Right lobe of liver (tissue), 6 donors: Measurements from ENCODE around the gene ABHD12. TPM values are rescaled to one million over a fixed set of nuclear protein-coding genes. Genes with fewer than 3 reads are reported as not detected.
"Not testable (repeated sequence)": the region's sequence is repeated elsewhere in the genome, so short reads cannot be mapped to it uniquely, and the experiment has no call there.

ENCODE experiments used
- ATAC-seq, 4 donors: fragments of 200-7000 bp; cut with Tn5 transposase; one replicate each; pipeline ENCODE4 v1.9.1; 2020; ENCODE audit warnings: mild to moderate bottlenecking in 4 of 4, moderate library complexity in 4 of 4
- DNase-seq, 3 donors: peaks; one replicate each; pipeline ENCODE4 v3.0.0-alpha.2; 2020
- H3K27ac ChIP-seq, 3 donors: fragments of 200-600 bp; one replicate each; pipeline ENCODE4 v1.8.0; 2022
- H3K27me3 ChIP-seq, 2 donors: fragments of 200-600 bp; one replicate each; pipeline ENCODE4 v1.8.0; 2022
- H3K36me3 ChIP-seq, 4 donors: fragments of 200-600 bp; sonication (generic) in 1 of 4; one replicate each; pipeline versions ENCODE4 v1.5.1 to v1.8.0; 2017 to 2022; ENCODE audit warnings: control low read depth in 1 of 4
- H3K4me1 ChIP-seq, 4 donors: fragments of 200-600 bp; sonication (generic) in 1 of 4; one replicate each; pipeline versions ENCODE4 v1.5.1 to v1.8.0; 2017 to 2022; ENCODE audit warnings: control low read depth in 1 of 4
- H3K4me3 ChIP-seq, 3 donors: fragments of 200-600 bp; one replicate each; pipeline ENCODE4 v1.8.0; 2022
- H3K9me3 ChIP-seq, 4 donors: fragments of 200-600 bp; sonication (generic) in 1 of 4; one replicate each; pipeline versions ENCODE4 v1.5.1 to v1.8.0; 2017 to 2022; ENCODE audit warnings: control low read depth in 1 of 4
- POLR2A ChIP-seq: fragments of 450-650 bp; IDR thresholded peaks from one replicate; pipeline ENCODE4 v1.6.1; 2017; ENCODE audit warnings: antibody characterized with exemption, mild to moderate bottlenecking
- WGBS: methylation state at CpG from one replicate; pipeline ENCODE4 v1.1.6; 2018; ENCODE audit warnings: low coverage, low lambda C conversion rate; ENCODE audit not compliant: insufficient coverage; ENCODE audit errors: missing lambda C conversion rate; 5-methylcytosine and 5-hydroxymethylcytosine counted together
- intact Hi-C, 2 donors: fragments of 100-400 bp; cut with DNase I; formaldehyde crosslinking; loops; one replicate each; pipeline versions ENCODE4 v1.11.2 to v1.14.1; 2022
- total RNA-seq, 6 experiments: library from RNA; depleted of rRNA in 2 of 6; stranded (reverse); fragments of >200 nt in 2 of 6; fragmentation: NEBNext Ultra II Directional in 3 of 6; extraction: Animal tissue kit (Norgen Biotek cat#: 25700) in 3 of 6; gene quantifications; one replicate each; pipeline versions ENCODE4 v1.1.0 to v1.2.4, GENCODE V29; 2016 to 2023
- TF ChIP-seq, protein P1 (sequence below), 4 donors: fragments of 200-600 bp in 3 of 4; fragments of 450-650 bp in 1 of 4; IDR thresholded peaks; one replicate each; pipeline versions ENCODE4 v1.5.1 to v1.8.0; 2016 to 2022; ENCODE audit warnings: antibody characterized with exemption in 4 of 4, mild to moderate bottlenecking in 2 of 4
- donor health status: DM: no; HTN: yes; CAD: no.
- donor health status: DM: no; HTN: no; CAD: no.
- donor health status: DM: no; HTN: no; CAD: no.
- donor health status: DM: no; HTN: yes; CAD: no.
- donor health status: DM: no; HTN: yes; CAD: no.

Gene ABHD12
- total RNA-seq, 6 experiments from 2014 or later, result 16.1 to 23.6 (median 18.7) TPM

DNA sequence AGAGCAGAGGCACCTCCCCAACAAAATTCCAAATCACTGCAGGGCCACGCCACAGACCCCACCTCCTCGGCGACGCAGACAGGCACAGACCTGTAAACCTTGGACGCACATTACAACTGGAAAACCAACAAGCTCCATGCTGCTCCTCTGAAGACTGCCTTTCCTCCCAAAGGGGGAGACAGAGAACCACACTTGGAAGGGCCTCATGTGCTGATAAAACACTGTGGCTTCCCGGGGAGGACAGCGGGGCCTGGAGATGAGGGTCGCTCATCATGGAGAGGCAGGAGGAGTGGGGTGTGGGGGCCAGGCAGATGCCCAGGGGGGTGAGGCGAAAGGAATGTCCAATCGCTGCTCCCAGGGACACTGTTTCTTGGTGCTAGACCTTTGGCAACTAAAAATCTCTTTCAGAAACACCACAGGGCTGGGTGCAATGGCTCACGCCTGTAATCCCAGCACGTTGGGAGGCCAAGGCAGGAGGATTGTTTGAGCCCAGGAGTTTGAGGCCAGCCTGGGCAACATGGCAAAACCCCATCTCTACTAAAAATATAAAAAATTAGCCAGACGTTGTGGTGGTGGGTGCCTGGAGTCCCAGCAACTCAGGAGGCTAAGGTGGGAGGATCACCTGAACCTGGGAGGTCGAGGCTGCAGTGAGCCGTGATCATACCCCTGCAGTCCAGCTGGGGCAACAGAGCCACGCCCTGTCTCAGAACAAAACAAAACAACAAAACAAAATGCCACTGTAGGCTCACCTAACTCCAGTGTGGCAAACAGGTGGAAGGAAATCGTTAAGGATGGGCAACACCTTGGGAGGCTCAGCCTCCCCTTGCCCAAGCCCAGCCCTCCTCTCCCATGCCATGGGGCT, 53.8 kb downstream of the ABHD12 start:
- WGBS, result 89% methylated on average over 9 of the region's 17 CpGs
- peak; percentile 27 to 60 (median 46) for ATAC-seq
- TF ChIP-seq, protein P1, sequence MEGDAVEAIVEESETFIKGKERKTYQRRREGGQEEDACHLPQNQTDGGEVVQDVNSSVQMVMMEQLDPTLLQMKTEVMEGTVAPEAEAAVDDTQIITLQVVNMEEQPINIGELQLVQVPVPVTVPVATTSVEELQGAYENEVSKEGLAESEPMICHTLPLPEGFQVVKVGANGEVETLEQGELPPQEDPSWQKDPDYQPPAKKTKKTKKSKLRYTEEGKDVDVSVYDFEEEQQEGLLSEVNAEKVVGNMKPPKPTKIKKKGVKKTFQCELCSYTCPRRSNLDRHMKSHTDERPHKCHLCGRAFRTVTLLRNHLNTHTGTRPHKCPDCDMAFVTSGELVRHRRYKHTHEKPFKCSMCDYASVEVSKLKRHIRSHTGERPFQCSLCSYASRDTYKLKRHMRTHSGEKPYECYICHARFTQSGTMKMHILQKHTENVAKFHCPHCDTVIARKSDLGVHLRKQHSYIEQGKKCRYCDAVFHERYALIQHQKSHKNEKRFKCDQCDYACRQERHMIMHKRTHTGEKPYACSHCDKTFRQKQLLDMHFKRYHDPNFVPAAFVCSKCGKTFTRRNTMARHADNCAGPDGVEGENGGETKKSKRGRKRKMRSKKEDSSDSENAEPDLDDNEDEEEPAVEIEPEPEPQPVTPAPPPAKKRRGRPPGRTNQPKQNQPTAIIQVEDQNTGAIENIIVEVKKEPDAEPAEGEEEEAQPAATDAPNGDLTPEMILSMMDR (IDR thresholded peaks at IDR 0.05), result peak in 3 of 4 donors; percentile 17 to 37 (median 24)
- no peak for TF ChIP-seq POLR2A
- H3K4me3 ChIP-seq, result no peak overlapping the region
- no peak overlapping the region for H3K27ac ChIP-seq
- DNase-seq, result no peak
- H3K36me3 ChIP-seq, result no peaks in the 10 kb centered on the region
- no peaks in the 10 kb centered on the region for H3K27me3 ChIP-seq
- intact Hi-C loops, result no loop called here
- H3K9me3 ChIP-seq, result no peaks in the 10 kb centered on the region
- H3K4me1 ChIP-seq, result peaks cover 0 to 21% (median 9%) of the 10 kb centered on the region in 4 donors

DNA sequence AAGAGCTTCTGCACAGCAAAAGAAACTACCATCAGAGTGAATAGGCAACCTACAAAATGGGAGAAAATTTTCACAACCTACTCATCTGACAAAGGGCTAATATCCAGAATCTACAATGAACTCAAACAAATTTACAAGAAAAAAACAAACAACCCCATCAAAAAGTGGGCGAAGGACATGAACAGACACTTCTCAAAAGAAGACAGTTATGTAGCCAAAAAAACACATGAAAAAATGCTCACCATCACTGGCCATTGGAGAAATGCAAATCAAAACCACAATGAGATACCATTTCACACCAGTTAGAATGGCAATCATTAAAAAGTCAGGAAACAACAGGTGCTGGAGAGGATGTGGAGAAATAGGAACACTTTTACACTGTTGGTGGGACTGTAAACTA, 55.7 kb downstream of the ABHD12 start:
- H3K9me3 ChIP-seq, DNase-seq, H3K27ac ChIP-seq, intact Hi-C loops, H3K36me3 ChIP-seq, H3K4me3 ChIP-seq, ATAC-seq, H3K27me3 ChIP-seq: not testable (repeated sequence)
- WGBS, result no CpG with 5 or more reads among the region's 1 CpG
- peaks cover 0 to 21% (median 9%) of the 10 kb centered on the region in 4 donors for H3K4me1 ChIP-seq

DNA sequence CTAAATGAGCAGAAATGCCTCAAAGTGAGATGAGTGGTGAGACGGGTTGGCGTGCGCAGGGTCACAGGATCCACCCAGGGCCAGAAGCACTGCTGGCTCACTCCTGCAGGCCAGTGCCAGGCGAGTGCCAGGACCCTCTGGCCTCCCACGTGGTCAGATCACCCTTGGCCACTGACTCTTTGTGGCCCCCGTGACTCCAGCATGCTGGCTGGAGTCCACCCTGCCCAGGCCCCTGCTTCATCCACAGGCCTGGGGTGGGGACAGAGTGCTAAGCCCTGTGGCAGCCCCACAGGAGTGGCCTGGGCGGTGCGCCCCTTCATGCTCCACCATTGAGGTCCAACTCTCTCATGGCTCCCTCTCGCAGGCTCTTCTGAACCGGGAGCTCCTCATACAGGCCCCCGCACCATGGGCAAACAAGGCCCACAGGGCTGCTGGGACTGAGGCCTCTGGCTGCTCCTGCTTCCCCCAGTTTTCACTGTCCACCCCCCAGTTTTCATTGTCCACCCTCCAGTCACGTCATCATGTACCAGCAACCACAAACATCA, 61.6 kb downstream of the ABHD12 start:
- 100% methylated on average over 1 of the region's 12 CpGs for WGBS

DNA sequence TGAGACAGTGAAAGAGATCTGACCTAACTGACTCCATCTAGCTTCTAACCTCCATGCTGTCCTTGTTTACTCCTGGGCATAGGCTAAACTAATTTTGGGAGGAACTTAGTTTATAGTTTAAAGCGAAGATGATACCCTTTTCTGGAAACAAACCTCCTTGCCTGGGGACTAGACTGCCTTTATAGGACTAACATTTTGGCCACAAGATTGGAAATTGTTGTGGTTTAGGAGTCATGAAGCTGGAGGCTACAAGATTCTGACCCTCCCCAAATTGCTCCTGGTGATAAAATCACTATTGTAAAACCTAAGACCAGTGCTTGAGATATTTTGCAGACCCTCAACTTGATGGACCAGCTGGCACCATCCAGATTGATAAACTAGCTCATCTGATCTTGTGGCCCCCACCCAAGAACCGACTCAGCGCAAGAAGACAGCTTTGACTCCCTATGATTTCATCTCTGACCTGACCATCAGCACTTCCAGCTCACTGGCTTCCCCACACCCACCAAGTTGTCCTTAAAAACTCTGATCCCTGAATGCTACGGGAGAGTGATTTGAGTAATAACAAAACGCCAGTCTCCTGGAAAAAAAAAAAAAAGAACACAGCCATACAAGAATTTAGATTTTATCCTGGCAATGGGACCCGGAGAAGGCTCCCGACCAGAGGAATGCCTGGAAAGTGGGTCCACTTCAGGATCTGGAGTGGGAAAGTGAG, 63.0 kb downstream of the ABHD12 start:
- Histone ChIP-seq H3K27me3 (no peaks in the 10 kb centered on the region), H3K4me1 (no peaks in the 10 kb centered on the region), H3K9me3 (no peaks in the 10 kb centered on the region), H3K4me3 (no peak overlapping the region), H3K36me3 (no peaks in the 10 kb centered on the region), H3K27ac (no peak overlapping the region)
- 90% methylated on average over 6 of the region's 7 CpGs for WGBS
- DNase-seq (no peak), ATAC-seq (no peak)
- TF ChIP-seq POLR2A, result no peak
- TF ChIP-seq, protein P1 (IDR thresholded peaks at IDR 0.05), result no peak
- intact Hi-C loops, result no loop called here

More for the DNA sequence above, 61.6 kb downstream of the ABHD12 start:
- Histone ChIP-seq H3K9me3 (no peaks in the 10 kb centered on the region), H3K36me3 (no peaks in the 10 kb centered on the region), H3K27ac (no peak overlapping the region), H3K4me1 (no peaks in the 10 kb centered on the region), H3K4me3 (no peak overlapping the region), H3K27me3 (no peaks in the 10 kb centered on the region)
- DNase-seq (no peak), ATAC-seq (peak in 1 of 4 donors; percentile 24)
- TF ChIP-seq POLR2A, result no peak
- TF ChIP-seq, protein P1 (IDR thresholded peaks at IDR 0.05), result no peak
- intact Hi-C loops, result no loop called here
